PC-9 (cell line): ENCODE results near the gene INPP5A.

Experiments
- EZH2 ChIP-seq: fragments of 200-600 bp; sonication (generic); IDR thresholded peaks from 2 replicates; pipeline ENCODE4 v1.8.0; 2017; ENCODE audit warnings: antibody characterized with exemption, low read depth
- TF ChIP-seq, protein P1 (sequence below): fragments of 200-600 bp; sonication (generic); conservative IDR thresholded peaks from 2 replicates; pipeline ENCODE4 v1.6.1; 2017; ENCODE audit warnings: mixed run types, antibody characterized with exemption, mild to moderate bottlenecking, moderate library complexity

DNA sequence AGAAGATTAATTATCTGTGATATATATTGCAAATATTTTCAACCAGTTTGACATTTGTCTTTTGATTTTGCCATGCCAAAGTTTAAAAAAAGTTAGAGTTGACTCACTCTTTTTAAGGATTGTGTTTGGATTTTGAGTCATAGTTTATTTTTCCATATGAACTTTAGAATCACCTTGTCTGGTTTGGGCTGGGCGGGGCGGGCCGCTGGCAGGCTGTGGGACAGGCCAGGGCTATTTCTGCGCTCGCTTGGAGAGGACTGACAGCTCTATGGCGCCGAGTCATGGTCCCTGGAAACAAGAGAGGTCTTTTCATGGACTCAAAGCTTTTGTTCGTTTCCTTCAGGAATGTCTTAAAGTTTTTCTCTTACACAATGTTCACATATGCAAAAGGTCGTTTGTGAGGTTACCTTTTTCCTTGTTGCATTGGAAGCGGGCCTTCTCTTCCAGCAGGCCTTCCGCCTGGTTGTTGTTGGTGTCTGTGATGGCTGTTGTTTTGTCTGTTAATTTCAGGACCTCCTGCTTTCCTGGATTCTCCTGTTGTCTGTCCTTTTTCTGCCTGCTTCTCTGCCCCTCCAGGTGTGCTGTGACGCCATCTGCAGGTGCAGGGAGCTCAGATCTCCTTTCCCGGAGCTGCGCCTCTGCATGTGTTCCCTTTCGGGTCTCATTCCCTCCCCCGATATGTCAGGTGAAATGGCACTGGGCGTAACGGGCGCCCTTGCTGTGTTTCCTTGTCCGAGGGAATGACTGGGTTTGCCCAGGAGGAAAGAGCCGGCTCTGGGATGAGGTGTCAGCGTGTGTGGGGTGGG lies 53.8 kb downstream of the INPP5A start:
- TF ChIP-seq, protein P1, sequence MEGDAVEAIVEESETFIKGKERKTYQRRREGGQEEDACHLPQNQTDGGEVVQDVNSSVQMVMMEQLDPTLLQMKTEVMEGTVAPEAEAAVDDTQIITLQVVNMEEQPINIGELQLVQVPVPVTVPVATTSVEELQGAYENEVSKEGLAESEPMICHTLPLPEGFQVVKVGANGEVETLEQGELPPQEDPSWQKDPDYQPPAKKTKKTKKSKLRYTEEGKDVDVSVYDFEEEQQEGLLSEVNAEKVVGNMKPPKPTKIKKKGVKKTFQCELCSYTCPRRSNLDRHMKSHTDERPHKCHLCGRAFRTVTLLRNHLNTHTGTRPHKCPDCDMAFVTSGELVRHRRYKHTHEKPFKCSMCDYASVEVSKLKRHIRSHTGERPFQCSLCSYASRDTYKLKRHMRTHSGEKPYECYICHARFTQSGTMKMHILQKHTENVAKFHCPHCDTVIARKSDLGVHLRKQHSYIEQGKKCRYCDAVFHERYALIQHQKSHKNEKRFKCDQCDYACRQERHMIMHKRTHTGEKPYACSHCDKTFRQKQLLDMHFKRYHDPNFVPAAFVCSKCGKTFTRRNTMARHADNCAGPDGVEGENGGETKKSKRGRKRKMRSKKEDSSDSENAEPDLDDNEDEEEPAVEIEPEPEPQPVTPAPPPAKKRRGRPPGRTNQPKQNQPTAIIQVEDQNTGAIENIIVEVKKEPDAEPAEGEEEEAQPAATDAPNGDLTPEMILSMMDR: no peak
- TF ChIP-seq EZH2: no peak
